DOHH2 (cell line): ENCODE data around the gene LYSMD1.

Experiments
- H3F3A ChIP-seq: fragments of 200-600 bp; sonication (generic), shearing (Covaris generic); 2 replicates; pipeline ENCODE4 v1.6.0; 2016; ENCODE audit warnings: antibody characterized with exemption, mild to moderate bottlenecking; ENCODE audit not compliant: control insufficient read depth, insufficient read depth
- H3K27ac ChIP-seq: fragments of 200-600 bp; sonication (generic); 2 replicates; pipeline ENCODE4 v1.5.1; 2014; ENCODE audit warnings: low read depth, mild to moderate bottlenecking, low read length, moderate library complexity
- H3K27me3 ChIP-seq: fragments of 200-600 bp; sonication (generic); 2 replicates; pipeline ENCODE4 v1.6.1; 2014; ENCODE audit warnings: mild to moderate bottlenecking, low read length, mixed read lengths; ENCODE audit not compliant: control insufficient read depth
- H3K36me3 ChIP-seq: fragments of 200-600 bp; sonication (generic); 2 replicates; pipeline ENCODE4 v1.6.1; 2014; ENCODE audit warnings: mild to moderate bottlenecking, low read length, moderate library complexity, mixed read lengths; ENCODE audit not compliant: control insufficient read depth
- H3K4me1 ChIP-seq: fragments of 200-600 bp; sonication (generic); 2 replicates; pipeline ENCODE4 v1.6.1; 2014; ENCODE audit warnings: mild to moderate bottlenecking, low read length, mixed read lengths; ENCODE audit not compliant: control insufficient read depth
- H3K4me2 ChIP-seq: fragments of 200-600 bp; sonication (generic); 2 replicates; pipeline ENCODE4 v1.6.0; 2014; ENCODE audit warnings: mild to moderate bottlenecking, low read length, moderate library complexity
- H3K4me3 ChIP-seq: fragments of 200-600 bp; sonication (generic); 2 replicates; pipeline ENCODE4 v1.5.1; 2014; ENCODE audit warnings: mild to moderate bottlenecking, low read length, mixed read lengths
- H3K79me2 ChIP-seq: fragments of 200-600 bp; sonication (generic); 2 replicates; pipeline ENCODE4 v1.6.1; 2014; ENCODE audit warnings: mild to moderate bottlenecking, low read length, mixed read lengths; ENCODE audit not compliant: control insufficient read depth
- H3K9me2 ChIP-seq: fragments of 200-600 bp; sonication (generic); replicated peaks from 2 replicates; pipeline ENCODE4 v1.6.1; 2014; ENCODE audit warnings: mild to moderate bottlenecking, low read length, mixed read lengths; ENCODE audit not compliant: control insufficient read depth
- H3K9me3 ChIP-seq: fragments of 200-600 bp; sonication (generic); 2 replicates; pipeline ENCODE4 v1.6.1; 2014; ENCODE audit warnings: antibody characterized with exemption, low read length, mixed read lengths; ENCODE audit not compliant: control insufficient read depth, insufficient read depth
- H4K20me1 ChIP-seq: fragments of 200-600 bp; sonication (generic); 2 replicates; pipeline ENCODE4 v1.6.0; 2014; ENCODE audit warnings: low read depth, mild to moderate bottlenecking, antibody characterized with exemption, low read length, moderate library complexity; ENCODE audit not compliant: control insufficient read depth, insufficient read depth
- CTCF ChIP-seq: fragments of 200-600 bp; sonication (generic); IDR thresholded peaks from one replicate; pipeline ENCODE4 v1.5.1; 2014; ENCODE audit warnings: antibody characterized with exemption, mild to moderate bottlenecking, low read depth, low read length; ENCODE audit not compliant: poor library complexity, severe bottlenecking
- EZH2phosphoT487 ChIP-seq: fragments of 200-600 bp; sonication (generic); IDR thresholded peaks from 2 replicates; pipeline ENCODE4 v1.6.1; 2017; ENCODE audit warnings: borderline replicate concordance, mild to moderate bottlenecking, antibody characterized with exemption, low read length, moderate library complexity, mixed read lengths

Gene LYSMD1

DNA sequence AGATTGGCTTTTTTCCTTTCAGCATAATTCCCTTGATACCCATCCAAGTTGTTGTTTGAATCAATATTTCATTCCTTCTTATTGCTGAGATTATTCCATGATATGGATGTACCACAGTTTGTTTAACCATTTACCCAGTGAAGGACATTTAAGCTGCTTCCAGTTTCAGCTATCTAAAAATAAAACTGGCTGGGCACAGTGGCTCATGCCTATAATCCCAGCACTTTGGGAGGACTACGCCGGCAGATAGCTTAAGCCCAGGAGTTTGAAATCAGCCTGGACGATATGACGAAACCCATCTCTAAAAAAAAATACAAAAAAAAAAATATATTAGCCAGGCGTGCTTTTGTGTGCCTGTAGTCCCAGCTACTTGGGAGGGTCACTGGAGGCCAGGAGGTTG, 51.8 kb downstream of the LYSMD1 start:
- H3K4me1 ChIP-seq: no peaks in the 10 kb centered on the region
- TF ChIP-seq EZH2phosphoT487 (no peak), CTCF (no peak)

More for the DNA sequence above, 51.8 kb downstream of the LYSMD1 start:
- no peaks in the 10 kb centered on the region for H3K27me3 ChIP-seq
- H3K4me2 ChIP-seq: no peak overlapping the region
- H3K9me3 ChIP-seq: no peaks in the 10 kb centered on the region
- H3K4me3 ChIP-seq: no peak overlapping the region
- H4K20me1 ChIP-seq: no peaks in the 10 kb centered on the region
- H3K79me2 ChIP-seq: no peaks in the 10 kb centered on the region
- H3K9me2 ChIP-seq: no peaks in the 10 kb centered on the region
- no peaks in the 10 kb centered on the region for H3F3A ChIP-seq
- no peak overlapping the region for H3K27ac ChIP-seq
- no peaks in the 10 kb centered on the region for H3K36me3 ChIP-seq
